Measurements from ENCODE around the gene HDAC4. TPM values are rescaled to one million over a fixed set of nuclear protein-coding genes. Genes with fewer than 3 reads are reported as not detected.

The HDAC4 gene
- total RNA-seq, 4 donors from 2014 or later = 30.2 to 103 (median 51.7) TPM

GRCh38 chr2:239107936-239108335 is 292.9 kb downstream of the HDAC4 start:
- no peak for TF ChIP-seq CTCF (IDR thresholded peaks at IDR 0.05)
- DNase-seq (ENCODE audit: low spot score) (no peak), ATAC-seq (ENCODE audit: low FRiP score) (no peak)

- TF ChIP-seq CTCF (IDR thresholded peaks at IDR 0.05) = no peak
- DNase-seq (ENCODE audit: low spot score) (no peak), ATAC-seq (ENCODE audit: low FRiP score) (no peak)
These were observed 293.9 kb downstream of the HDAC4 start for GRCh38 chr2:239106966-239107365.

- ATAC-seq (ENCODE audit: low FRiP score) = peak; percentile 44
These were observed 294.4 kb downstream of the HDAC4 start for GRCh38 chr2:239106314-239106908.

GRCh38 chr2:239105234-239105633 is 295.6 kb downstream of the HDAC4 start:
- ATAC-seq (ENCODE audit: low FRiP score) (no peak), DNase-seq (ENCODE audit: low spot score) (no peak)
- TF ChIP-seq CTCF (IDR thresholded peaks at IDR 0.05) = no peak

More at GRCh38 chr2:239106314-239106908, 294.4 kb downstream of the HDAC4 start:
- DNase-seq (ENCODE audit: low spot score) = no peak
- no peak for TF ChIP-seq CTCF (IDR thresholded peaks at IDR 0.05)

- DNase-seq (ENCODE audit: low spot score) = no peak
- no peak for ATAC-seq (ENCODE audit: low FRiP score)
- TF ChIP-seq CTCF (IDR thresholded peaks at IDR 0.05) = no peak
These were observed 296.0 kb downstream of the HDAC4 start for GRCh38 chr2:239104800-239105199.

GRCh38 chr2:239103125-239104098 is 297.4 kb downstream of the HDAC4 start:
- ATAC-seq (ENCODE audit: low FRiP score) = no peak
- DNase-seq (ENCODE audit: low spot score) = no peak
- no peak for TF ChIP-seq CTCF (IDR thresholded peaks at IDR 0.05)
